Stimulated activated CD8-positive, alpha-beta memory T cell treated with anti-CD3 and anti-CD28 coated beads, Interleukin-7, amount 100 ng/mL, for 1 hour (primary cell): ENCODE data around the gene FOXL3.
"Not testable (repeated sequence)": the region's sequence is repeated elsewhere in the genome, so short reads cannot be mapped to it uniquely, and the experiment has no call there.

Experiments
- DNase-seq, 2 donors: peaks; one replicate each; pipeline ENCODE4 v3.0.0-alpha.2; 2020; ENCODE audit warnings: low read depth in 2 of 2

The FOXL3 gene

DNA sequence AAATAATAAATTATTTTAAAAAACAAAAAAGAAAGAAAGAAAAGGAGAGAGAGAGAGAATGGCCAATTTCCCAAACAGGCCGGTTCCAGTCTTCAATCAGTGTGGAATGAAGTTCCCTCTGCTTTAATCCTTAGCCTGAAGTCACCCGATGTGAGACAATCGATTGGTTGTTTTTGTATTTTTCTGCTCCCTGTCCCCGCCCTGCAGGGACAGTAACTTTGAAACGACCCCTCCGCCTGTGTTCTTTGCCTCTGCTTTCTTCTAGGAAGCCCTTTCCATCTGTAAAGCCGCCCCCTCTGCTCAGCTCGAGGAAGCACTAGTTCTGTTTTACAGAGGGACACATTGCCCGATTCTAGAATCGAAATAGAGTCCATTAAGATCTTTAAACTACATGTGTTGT, 33.4 kb downstream of the FOXL3 start:
- DNase-seq, result no peak

- DNase-seq, result no peak
Observed at GRCh38 chr7:324011-324410, 34.0 kb downstream of the FOXL3 start.

- DNase-seq, result no peak
Observed at GRCh38 chr7:325051-325798, 35.3 kb downstream of the FOXL3 start.

DNA sequence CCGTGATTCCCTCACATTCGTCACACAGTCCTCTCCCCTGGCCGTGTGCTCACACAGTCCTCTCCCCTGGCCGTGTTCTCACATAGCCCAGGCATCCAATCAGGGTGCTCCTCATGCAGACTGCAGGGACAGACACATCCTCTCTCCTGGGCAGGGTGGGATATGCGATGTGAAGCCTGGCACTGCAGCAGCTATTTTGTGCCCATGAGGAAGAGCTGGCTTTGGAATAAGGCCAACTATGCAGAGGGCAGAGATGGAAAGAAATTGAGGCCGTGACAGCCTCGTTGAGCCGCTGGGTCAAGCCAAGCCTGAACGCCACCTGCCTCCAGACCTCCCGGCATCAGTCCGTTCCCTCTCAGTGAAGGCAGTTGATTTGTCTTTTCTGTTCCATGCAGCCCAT, 35.8 kb downstream of the FOXL3 start:
- no peak for DNase-seq

- DNase-seq, result no peak
Observed at GRCh38 chr7:326273-326672, 36.3 kb downstream of the FOXL3 start.

- DNase-seq, result no peak
Observed at GRCh38 chr7:326809-327232, 36.9 kb downstream of the FOXL3 start.

DNA sequence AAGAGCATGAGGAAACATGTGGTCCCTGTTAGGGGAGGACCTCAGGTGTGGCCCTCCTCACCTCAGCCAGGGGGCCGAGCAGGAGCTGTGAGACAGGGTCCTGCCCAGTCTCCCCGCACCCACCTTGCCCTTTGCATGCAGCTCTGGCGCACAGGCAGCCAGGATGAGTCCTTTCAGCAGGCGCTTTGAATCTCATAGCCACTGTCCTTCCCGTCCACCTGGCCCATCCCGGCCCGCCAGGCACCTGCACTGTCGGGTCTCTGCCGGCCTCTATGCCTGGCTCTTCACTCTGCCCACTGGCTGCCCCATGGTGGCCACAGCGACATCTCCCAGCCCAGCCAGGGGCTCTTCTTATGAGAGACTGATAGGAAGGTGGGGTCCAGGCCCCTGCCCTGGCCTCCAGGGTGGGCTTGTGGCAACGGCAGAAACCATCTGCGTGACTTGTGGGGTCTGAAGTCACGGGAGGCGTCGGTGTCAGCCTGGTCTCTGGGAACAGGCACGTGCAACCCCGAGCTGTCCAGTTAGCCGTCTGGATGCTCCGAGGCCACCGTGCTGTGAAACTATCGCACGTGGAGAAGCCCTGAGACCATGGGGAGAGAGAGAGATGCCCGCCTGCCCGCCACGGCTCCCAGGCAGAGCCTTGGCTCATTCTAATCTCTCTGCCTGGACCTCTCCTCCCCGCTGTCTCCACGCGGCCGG, 37.4 kb downstream of the FOXL3 start:
- no peak for DNase-seq

DNA sequence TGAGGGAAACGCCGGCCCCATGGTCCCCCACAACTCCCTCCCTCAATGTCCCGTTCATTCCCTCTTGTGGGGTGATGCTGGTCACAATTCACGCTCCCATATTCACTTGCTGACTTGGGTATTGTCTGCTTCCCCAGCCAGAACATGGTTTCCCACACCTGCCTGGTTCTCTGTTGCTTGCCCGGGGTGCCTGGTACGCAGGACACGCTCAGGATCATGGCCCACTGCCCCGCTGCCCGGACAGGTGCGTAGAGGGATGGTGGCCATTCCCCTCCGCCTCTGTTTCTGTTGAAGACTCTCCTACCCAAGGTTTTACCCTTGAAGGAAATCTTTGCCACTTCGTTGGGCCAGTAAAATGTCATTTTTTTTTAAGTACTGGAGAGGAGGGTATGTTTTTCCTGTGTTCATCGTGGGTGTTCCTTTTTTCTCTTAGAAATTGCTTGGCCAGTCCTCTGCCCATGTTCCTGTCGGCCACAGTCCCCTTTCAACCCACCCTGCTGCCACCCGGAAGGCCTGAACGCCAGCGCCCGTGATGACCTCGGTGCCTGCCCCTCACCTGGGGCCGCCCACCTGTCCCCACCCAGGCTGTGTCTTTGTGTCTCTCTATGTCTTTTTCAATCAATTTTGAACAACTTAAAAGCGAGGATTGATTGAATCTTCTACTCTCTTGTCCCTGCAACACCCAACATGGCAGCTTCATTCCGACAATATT, 38.2 kb downstream of the FOXL3 start:
- DNase-seq, result no peak

GRCh38 chr7:329691-330281, 39.8 kb downstream of the FOXL3 start:
- no peak for DNase-seq

GRCh38 chr7:330511-331230, 40.7 kb downstream of the FOXL3 start:
- DNase-seq, result no peak

DNA sequence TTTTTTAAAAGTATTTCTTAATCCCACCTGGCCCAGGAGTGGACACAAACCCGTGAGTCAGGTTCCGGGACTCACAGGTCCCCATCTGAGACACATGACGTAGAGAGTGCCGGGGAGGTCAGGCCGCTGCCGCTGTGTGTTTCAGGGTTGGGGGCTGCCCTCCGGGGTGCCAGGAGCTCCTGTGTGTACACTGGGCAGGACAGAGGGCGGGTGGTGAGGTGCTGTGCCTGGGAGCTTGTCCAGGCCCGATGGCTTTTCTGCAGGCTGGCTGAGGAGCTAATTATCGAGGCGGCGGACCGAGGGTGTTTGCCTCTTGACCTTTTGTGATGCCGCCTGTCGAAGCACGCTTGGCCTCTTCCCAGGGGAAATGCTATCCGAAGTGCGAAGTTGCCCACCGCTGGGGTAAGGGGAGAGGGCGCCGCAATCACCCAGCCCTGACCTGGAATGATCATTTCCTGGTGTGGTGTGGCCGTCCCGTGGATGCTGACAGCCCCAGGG, 42.1 kb downstream of the FOXL3 start:
- no peak for DNase-seq

DNA sequence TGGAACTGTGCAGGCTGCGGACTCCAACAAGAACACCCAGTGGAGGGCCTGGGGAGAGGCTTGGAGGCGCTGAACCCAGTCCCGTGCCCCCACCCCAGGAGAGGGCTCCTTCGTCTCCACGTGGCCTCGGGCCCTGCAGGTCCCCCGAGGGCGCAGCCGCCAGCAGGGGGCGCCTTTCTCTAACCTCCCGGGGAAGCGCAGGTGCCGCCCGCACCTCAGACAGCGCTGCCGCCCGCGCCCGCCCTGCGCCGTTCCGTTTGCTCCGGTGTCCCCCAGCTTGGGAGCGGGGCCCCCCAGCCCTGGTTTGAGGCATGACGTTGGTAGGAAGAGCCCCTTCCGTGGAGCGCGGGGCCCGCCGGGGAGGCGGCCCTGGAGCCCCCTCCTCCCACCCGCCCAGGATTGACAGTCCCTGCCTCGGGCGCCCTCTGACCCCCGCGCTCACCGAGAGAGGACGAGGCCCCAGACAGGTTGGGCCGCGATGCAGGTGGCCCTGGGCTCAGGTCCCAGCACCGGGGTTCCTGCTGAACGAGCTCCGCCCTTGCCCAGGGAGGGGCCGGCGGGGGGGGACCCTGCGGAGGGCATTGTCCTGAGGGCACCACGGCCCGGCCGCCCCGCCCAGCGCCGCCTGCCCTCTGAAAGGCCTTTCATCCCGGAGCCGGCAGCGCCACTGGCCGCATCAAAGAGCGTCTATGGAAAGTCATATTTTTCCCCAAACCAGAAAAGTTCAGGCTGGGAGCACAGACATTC, 42.8 kb downstream of the FOXL3 start:
- peak; percentile 74 to 91 for DNase-seq

DNA sequence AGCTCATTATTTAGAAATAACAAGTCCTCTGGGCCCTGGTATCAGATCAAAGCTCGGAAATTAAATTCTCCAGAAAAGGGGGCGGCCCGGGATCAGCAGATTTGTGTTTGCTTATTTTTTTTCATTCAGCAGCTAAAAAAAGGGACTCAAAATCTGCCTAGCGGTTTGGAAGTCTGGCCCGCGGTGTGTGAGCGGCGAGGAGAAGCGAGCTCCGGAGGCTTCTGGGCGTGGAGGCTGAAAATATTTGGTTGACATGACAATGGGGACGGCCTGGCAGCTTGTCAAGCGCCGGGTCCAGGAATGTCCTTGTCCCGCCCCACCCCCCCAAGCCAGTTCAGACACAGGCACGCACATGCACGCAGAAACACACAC, 43.4 kb downstream of the FOXL3 start:
- DNase-seq, result no peak

DNA sequence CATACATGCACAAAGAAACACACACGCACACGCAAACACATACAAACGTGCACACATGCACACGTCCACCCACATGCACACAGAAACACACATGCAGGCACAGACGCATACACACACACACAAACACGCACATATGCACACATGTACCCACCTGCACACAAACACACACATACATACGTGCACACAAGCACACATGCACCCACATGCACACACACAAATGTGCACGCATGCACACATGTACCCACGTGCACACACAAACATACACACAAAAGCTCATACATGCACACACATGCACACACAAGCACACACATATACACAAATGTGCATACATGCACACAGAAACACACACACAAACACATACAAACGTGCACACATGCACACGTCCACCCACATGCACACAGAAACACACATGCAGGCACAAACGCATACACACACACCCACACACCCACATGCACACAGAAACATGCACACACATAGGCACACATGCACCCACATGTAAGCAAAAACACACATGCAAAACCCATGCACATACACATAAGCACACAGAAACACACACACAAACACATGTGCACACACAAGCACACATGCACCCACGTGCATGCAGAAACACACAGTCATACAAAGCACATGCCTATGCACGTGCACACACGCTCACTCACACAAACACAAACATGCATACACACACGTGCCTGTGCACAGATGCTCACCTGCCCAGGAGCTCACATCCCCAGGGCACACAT, 44.8 kb downstream of the FOXL3 start:
- DNase-seq, result no peak

GRCh38 chr7:335358-336148, 45.6 kb downstream of the FOXL3 start:
- DNase-seq, result no peak

- not testable (repeated sequence) for DNase-seq
Observed at GRCh38 chr7:336149-336533, 46.2 kb downstream of the FOXL3 start.

GRCh38 chr7:336810-337566, 47.0 kb downstream of the FOXL3 start:
- DNase-seq, result no peak

- no peak for DNase-seq
Observed at GRCh38 chr7:337567-337951, 47.6 kb downstream of the FOXL3 start.
